Bronchial epithelial cell (primary cell): Measurements from ENCODE around the gene TAS2R40. TPM values are rescaled to one million over a fixed set of nuclear protein-coding genes. Genes with fewer than 3 reads are reported as not detected.
"Not testable (repeated sequence)": the region's sequence is repeated elsewhere in the genome, so short reads cannot be mapped to it uniquely, and the experiment has no call there.

Experiments used
- DNase-seq: peaks from one replicate; pipeline ENCODE4 v3.0.0-alpha.2; 2010; ENCODE audit warnings: low read depth
- FAIRE-seq: peaks from 2 replicates; lab custom pipeline; 2011; peaks lifted over from hg19 to GRCh38; lab: Jason Lieb, UNC
- H3K27me3 ChIP-seq: 2 replicates; pipeline ENCODE4 v1.5.1; 2011; ENCODE audit warnings: low read length; ENCODE audit not compliant: control insufficient read depth, insufficient read depth
- H3K36me3 ChIP-seq: 2 replicates; pipeline ENCODE4 v1.5.1; 2011; ENCODE audit warnings: low read length; ENCODE audit not compliant: control insufficient read depth, insufficient read depth
- H3K4me3 ChIP-seq: 2 replicates; pipeline ENCODE4 v1.5.1; 2011; ENCODE audit warnings: mild to moderate bottlenecking, low read depth, low read length, control low read depth
- total RNA-seq: library from RNA; depleted of rRNA; stranded (reverse); fragments of >200 nt; gene quantifications from 2 replicates; pipeline ENCODE4 v1.2.1, GENCODE V29; 2014
- TF ChIP-seq, protein P1 (sequence below): IDR thresholded peaks from 2 replicates; pipeline ENCODE4 v1.5.1; 2011; ENCODE audit warnings: mild to moderate bottlenecking, moderate library complexity, low read length, control low read depth, inconsistent platforms; ENCODE audit not compliant: insufficient read depth, severe bottlenecking

The TAS2R40 gene
- total RNA-seq: not detected in 2 replicates

DNA sequence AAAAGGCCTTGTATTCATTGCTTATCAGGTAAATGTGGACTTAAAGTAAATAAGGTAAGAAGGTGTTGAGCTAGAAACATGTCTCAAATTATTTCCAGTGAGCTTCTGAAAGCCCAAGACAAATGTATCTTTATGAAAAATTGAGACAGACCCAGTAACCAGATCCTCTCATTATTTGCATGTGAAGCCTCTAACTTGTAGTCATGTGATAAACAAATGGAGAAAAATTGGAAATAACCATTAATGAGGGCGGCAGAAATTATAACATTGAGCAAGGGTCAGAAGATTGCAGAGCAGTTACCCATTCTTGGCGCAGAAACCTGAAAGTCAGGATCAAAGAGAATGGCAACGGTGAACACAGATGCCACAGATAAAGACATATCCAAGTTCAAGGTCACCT, at the start of gene TAS2R40:
TSS of gene TAS2R40 (plus strand) at position 301 of the 400 bp plus-strand sequence. CDS start at position 343, 42 bp downstream.
- no peak for FAIRE-seq
- H3K36me3 ChIP-seq: no peaks in the 10 kb centered on the region
- TF ChIP-seq, protein P1, sequence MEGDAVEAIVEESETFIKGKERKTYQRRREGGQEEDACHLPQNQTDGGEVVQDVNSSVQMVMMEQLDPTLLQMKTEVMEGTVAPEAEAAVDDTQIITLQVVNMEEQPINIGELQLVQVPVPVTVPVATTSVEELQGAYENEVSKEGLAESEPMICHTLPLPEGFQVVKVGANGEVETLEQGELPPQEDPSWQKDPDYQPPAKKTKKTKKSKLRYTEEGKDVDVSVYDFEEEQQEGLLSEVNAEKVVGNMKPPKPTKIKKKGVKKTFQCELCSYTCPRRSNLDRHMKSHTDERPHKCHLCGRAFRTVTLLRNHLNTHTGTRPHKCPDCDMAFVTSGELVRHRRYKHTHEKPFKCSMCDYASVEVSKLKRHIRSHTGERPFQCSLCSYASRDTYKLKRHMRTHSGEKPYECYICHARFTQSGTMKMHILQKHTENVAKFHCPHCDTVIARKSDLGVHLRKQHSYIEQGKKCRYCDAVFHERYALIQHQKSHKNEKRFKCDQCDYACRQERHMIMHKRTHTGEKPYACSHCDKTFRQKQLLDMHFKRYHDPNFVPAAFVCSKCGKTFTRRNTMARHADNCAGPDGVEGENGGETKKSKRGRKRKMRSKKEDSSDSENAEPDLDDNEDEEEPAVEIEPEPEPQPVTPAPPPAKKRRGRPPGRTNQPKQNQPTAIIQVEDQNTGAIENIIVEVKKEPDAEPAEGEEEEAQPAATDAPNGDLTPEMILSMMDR: no peak
- DNase-seq: no peak
- H3K4me3 ChIP-seq: no peak within 1 kb of the TSS
- H3K27me3 ChIP-seq: peaks cover 3% of the 10 kb centered on the region

DNA sequence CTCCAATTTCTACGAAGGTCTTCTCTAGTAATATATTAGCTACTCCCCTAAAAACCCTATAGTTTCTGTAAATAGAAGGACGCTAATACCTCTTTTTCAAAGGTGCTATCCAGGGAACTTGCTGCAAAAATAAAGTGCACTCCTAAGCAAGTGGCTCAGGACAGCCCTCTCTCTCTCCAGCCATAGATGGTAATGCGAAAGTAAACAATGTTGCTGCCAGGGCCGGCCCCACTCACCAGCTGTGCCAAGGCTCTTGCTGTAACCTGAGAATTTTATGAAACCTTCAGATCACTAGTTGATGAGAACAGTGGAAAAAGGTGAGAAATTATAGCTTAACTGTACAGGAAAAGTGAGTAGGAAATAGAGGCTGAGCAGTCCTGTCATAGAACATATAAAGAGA, 49.5 kb upstream of the TAS2R40 start:
- no peak for FAIRE-seq
- Histone ChIP-seq H3K4me3 (no peak overlapping the region), H3K36me3 (no peaks in the 10 kb centered on the region), H3K27me3 (peaks cover 2% of the 10 kb centered on the region)
- peak; percentile 56 for DNase-seq
- TF ChIP-seq, protein P1: no peak

DNA sequence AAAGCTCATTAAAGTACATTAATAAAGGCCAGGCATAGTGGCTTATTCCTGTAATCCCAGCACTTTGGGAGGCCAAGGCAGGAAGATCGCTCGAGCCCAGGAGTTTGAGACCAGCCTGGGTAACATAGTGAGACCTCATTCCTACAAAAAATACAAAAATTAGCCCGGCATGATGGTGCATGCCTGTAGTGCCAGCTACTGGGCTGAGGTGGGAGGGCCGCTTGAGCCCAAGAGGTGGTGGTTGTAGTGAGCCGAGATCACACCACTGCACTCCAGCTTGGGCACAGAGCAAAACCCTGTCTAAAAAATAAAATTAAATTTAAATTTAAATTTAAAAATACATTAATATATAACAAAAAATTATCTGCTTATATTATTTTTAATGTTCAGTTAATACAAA, 45.7 kb upstream of the TAS2R40 start:
- DNase-seq (no peak), FAIRE-seq (no peak)
- H3K36me3 ChIP-seq: no peaks in the 10 kb centered on the region
- TF ChIP-seq, protein P1: no peak
- H3K4me3 ChIP-seq: no peak overlapping the region
- H3K27me3 ChIP-seq: no peaks in the 10 kb centered on the region

DNA sequence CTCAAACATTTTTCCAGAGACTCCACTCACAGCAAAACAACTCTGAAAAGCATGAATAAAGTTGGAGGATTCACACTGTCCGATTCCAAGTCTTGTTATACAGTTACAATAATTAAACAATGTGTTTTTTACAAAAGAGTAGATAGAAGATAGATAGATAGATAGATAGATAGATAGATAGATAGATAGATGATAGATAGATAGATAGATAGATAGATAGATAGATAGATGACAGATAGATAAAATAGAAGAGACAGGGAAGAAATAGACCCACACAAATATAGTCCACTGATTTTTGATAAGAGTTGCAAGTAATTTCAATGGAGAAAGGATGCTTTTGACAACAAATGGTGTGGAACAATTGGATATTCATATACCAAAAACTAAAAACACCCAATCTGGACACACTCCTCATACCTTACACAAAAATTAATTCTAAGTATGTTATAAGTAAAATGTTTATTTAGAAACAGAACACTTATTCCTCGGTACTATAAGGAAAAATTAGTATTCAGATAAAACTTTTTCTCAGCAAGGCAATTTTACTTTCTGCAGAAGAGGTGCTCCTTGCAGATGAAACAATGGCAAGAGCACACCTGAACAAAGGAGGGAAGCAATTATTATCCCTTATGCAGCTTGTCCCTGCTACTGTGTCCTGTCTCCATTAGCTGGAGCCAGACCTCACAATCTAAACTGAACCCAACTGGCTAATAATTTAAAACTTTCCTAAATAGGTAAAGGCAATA, 44.3 kb upstream of the TAS2R40 start:
- no peak for DNase-seq
- Histone ChIP-seq H3K4me3 (no peak overlapping the region), H3K27me3 (no peaks in the 10 kb centered on the region), H3K36me3 (no peaks in the 10 kb centered on the region)
- FAIRE-seq: no peak
- TF ChIP-seq, protein P1: no peak

DNA sequence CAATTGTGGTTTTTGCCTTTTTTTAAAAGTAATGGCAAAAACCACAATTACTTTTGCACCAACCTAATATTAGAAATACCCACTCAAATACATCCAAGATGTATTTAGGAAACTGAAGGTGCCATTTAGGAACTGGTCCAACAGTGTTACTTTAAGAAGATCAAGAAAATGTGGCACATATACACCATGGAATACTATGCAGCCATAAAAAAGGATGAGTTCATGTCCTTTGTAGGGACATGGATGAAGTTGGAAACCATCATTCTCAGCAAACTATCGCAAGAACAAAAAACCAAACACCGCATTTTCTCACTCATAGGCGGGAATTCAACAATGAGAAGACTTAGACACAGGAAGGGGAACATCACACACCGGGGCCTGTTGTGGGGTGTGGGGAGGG, 41.1 kb upstream of the TAS2R40 start:
- FAIRE-seq, DNase-seq, H3K4me3 ChIP-seq, H3K27me3 ChIP-seq, H3K36me3 ChIP-seq: not testable (repeated sequence)

DNA sequence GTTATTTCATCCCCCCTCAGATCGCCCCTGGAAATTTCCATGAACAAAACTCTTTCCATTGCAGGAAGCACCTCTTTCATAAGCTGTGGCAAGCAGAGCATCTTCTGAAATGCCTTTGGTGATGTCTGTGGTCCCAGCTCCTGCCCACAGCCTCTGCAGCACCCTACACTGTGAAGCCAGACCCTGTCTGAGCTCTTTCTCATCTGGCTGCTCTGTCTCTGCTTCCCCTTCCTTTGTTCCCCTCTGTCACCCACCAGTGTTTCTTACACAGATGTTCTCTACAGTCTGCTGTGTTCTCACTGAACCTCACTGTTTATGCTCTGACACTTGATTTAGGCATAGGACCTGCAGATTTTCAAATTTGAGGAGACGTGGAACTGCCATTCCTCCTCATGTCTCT, 40.5 kb upstream of the TAS2R40 start:
- no peaks in the 10 kb centered on the region for H3K36me3 ChIP-seq
- FAIRE-seq (no peak), DNase-seq (no peak)
- no peak overlapping the region for H3K4me3 ChIP-seq
- TF ChIP-seq, protein P1: no peak
- H3K27me3 ChIP-seq: no peaks in the 10 kb centered on the region
